ENCODE measurements around the gene MCUB. TPM values are rescaled to one million over a fixed set of nuclear protein-coding genes. Genes with fewer than 3 reads are reported as not detected.

MCUB gene
- total RNA-seq, 1 experiment from 2014 or later = 18.6 TPM

DNA sequence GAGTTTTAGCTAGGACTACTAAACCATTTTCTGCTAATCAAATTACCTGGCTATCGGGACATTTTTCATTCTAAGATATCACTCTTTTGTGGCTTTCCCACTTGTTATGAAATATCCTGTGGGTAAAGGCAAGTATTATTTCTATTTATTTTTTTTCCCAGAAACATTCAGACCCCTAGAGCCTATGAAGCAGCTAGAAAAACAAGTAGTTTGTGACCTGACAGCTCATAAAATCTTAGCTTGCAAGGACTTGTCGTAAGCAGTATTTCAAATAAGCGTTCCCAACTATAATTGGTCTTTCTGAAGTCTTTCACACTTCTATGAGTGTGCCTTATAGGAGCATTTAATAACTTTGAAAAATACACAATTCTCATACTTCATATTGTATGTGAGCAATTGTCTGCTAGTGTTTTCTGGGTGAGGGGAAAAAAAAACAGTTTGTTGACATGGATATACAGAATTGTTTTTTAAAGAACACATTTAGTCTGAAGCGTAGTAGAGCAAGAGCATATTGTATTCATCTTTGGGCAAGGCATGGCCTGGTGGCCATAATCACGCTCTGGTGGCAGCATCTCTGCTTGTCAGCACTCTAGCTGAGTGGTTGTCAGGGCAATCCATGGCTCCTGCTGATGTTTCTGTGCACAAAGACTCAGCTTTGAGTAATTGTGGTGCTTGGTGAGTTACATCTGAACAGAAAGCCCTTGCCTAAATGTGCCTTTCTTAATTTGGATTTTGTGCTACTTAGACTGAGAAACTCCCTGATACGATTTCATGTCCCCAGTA is 2.6 kb downstream of the MCUB start (continued):
- TF ChIP-seq, protein P1, sequence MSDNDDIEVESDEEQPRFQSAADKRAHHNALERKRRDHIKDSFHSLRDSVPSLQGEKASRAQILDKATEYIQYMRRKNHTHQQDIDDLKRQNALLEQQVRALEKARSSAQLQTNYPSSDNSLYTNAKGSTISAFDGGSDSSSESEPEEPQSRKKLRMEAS (IDR thresholded peaks at IDR 0.05) = no peak

DNA sequence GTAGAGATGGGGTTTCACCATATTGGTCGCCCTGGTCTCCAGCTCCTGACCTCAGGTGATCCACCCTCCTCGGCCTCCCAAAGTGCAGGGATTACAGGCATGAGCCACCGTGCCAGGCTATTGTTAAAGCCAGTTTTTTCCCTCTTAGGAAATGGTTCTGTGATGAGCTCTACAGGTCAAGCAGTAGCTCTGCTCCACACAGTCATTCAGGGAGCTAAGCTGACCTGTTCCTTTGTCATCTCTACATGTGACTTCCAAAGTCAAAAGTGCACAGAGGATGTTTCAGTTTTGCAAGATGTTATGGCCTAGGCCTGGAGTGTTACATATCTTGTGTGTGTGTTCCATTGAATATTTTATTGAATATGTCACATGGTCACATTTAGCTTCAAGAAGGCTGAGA is 11.4 kb downstream of the MCUB start:
- ATAC-seq (no peak), DNase-seq (ENCODE audit: low read depth, low spot score) (no peak)
- intact Hi-C loops (cut with micrococcal nuclease) = no loop called here
- Histone ChIP-seq H3K9me2 (ENCODE audit: insufficient read depth) (no peaks in the 10 kb centered on the region), H3K79me2 (ENCODE audit: insufficient read depth, low read length) (no peaks in the 10 kb centered on the region), H3K36me3 (ENCODE audit: control insufficient read depth in 1 of 2, insufficient read depth in 2 of 2, low read length in 2 of 2) (no peaks in the 10 kb centered on the region), H2AFZ (ENCODE audit: low read depth, low read length, poor library complexity, severe bottlenecking) (no peak overlapping the region), H3K27ac (ENCODE audit: low read depth, low read length) (no peak overlapping the region), H3K27me3 (ENCODE audit: insufficient read depth, low read length) (no peaks in the 10 kb centered on the region), H3K4me3 (replicated peaks in 1 of 2; ENCODE audit: low read depth in 1 of 2, low read length in 2 of 2) (no peak overlapping the region), H4K20me1 (ENCODE audit: insufficient read depth) (no peaks in the 10 kb centered on the region), H3K4me2 (ENCODE audit: low read length) (no peak overlapping the region), H3K9ac (ENCODE audit: low read length) (no peak overlapping the region), H3K9me3 (ENCODE audit: control insufficient read depth in 1 of 2, insufficient read depth in 1 of 2, low read depth in 1 of 2, low read length in 2 of 2) (no peaks in the 10 kb centered on the region), H3K4me1 (ENCODE audit: control insufficient read depth in 1 of 2, insufficient read depth in 2 of 2, low read length in 2 of 2) (peaks cover 0 to 7% of the 10 kb centered on the region in 2 experiments; a peak in 2 of 4 replicates)
- no TSS peak for BruUV-seq (replicated peaks)
- POLR2A ChIA-PET = no interaction called here
- CTCF ChIA-PET = interaction anchor here (1.2 to 1.4 kb wide), 2 partner anchors 138 to 144 kb away, joined by 3 to 4 read pairs; partner anchors contain the start of gene SEC24B
- RAD21 ChIA-PET (ENCODE audit: low non-redundant PET in 1 of 2, low total read pairs in 2 of 2, uncharacterized antibody in 2 of 2, unreplicated experiment in 2 of 2) = no interaction called here
- TF ChIP-seq SP1 (IDR thresholded peaks at IDR 0.05; ENCODE audit: low read depth) (no peak), ZFX (IDR thresholded peaks at IDR 0.05) (no peak), CEBPB (IDR thresholded peaks at IDR 0.05; ENCODE audit: low read depth) (no peak), SIN3A (IDR thresholded peaks at IDR 0.05; ENCODE audit: low read depth) (no peak), ELF1 (IDR thresholded peaks at IDR 0.05; ENCODE audit: borderline replicate concordance, low read depth) (no peak), CBX3 (IDR thresholded peaks at IDR 0.05; ENCODE audit: low read depth) (no peak), TCF7L2 (IDR thresholded peaks at IDR 0.05; ENCODE audit: borderline replicate concordance, extremely low read depth, insufficient read depth, insufficient read length) (no peak), EGR1 (IDR thresholded peaks at IDR 0.05; ENCODE audit: low read depth) (no peak), JUND (IDR thresholded peaks at IDR 0.05) (no peak), EZH2phosphoT487 (IDR thresholded peaks at IDR 0.05; ENCODE audit: borderline replicate concordance) (no peak), EZH2 (IDR thresholded peaks at IDR 0.05) (no peak), POLR2AphosphoS5 (IDR thresholded peaks at IDR 0.05; ENCODE audit: low read depth, low read length) (no peak), SRF (IDR thresholded peaks at IDR 0.05; ENCODE audit: low read depth) (no peak), RAD21 (IDR thresholded peaks at IDR 0.05; ENCODE audit: low read depth) (no peak), FOSL1 (IDR thresholded peaks at IDR 0.05; ENCODE audit: low read depth) (no peak)
- TF ChIP-seq, protein P2, sequence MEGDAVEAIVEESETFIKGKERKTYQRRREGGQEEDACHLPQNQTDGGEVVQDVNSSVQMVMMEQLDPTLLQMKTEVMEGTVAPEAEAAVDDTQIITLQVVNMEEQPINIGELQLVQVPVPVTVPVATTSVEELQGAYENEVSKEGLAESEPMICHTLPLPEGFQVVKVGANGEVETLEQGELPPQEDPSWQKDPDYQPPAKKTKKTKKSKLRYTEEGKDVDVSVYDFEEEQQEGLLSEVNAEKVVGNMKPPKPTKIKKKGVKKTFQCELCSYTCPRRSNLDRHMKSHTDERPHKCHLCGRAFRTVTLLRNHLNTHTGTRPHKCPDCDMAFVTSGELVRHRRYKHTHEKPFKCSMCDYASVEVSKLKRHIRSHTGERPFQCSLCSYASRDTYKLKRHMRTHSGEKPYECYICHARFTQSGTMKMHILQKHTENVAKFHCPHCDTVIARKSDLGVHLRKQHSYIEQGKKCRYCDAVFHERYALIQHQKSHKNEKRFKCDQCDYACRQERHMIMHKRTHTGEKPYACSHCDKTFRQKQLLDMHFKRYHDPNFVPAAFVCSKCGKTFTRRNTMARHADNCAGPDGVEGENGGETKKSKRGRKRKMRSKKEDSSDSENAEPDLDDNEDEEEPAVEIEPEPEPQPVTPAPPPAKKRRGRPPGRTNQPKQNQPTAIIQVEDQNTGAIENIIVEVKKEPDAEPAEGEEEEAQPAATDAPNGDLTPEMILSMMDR (IDR thresholded peaks at IDR 0.05 in 2 of 3, conservative IDR thresholded peaks at IDR 0.05 in 1 of 3; ENCODE audit: borderline replicate concordance in 1 of 3, insufficient read depth in 1 of 3, low read depth in 2 of 3, low read length in 2 of 3) = no peak
- TF ChIP-seq, protein P3, sequence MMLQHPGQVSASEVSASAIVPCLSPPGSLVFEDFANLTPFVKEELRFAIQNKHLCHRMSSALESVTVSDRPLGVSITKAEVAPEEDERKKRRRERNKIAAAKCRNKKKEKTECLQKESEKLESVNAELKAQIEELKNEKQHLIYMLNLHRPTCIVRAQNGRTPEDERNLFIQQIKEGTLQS (IDR thresholded peaks at IDR 0.05) = no peak
- TF ChIP-seq, protein P4, sequence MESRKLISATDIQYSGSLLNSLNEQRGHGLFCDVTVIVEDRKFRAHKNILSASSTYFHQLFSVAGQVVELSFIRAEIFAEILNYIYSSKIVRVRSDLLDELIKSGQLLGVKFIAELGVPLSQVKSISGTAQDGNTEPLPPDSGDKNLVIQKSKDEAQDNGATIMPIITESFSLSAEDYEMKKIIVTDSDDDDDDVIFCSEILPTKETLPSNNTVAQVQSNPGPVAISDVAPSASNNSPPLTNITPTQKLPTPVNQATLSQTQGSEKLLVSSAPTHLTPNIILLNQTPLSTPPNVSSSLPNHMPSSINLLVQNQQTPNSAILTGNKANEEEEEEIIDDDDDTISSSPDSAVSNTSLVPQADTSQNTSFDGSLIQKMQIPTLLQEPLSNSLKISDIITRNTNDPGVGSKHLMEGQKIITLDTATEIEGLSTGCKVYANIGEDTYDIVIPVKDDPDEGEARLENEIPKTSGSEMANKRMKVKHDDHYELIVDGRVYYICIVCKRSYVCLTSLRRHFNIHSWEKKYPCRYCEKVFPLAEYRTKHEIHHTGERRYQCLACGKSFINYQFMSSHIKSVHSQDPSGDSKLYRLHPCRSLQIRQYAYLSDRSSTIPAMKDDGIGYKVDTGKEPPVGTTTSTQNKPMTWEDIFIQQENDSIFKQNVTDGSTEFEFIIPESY (IDR thresholded peaks at IDR 0.05; ENCODE audit: extremely low read depth, insufficient replicate concordance, low read length) = no peak
